Measurements from ENCODE around the gene PLGLB1.
"Not testable (repeated sequence)": the region's sequence is repeated elsewhere in the genome, so short reads cannot be mapped to it uniquely, and the experiment has no call there.

DNA sequence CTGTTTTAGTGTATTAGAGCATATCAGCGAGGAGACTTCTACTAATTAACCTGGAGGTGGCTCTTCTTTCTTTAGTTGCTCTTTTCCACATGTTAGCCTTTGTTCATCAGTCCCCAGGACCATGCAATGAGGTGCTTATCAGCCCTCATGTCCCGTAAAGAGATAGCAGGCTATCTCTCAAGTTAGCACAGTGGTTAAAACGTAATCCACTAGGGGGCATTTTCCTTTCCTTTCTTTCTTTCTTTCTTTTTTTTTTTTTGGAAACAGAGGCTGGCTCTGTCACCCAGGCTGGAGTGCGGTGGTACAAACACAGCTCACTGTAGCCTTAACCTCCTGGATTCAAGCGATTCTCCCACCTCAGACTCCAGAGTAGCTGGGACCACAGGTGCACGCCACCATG, 4.3 kb upstream of the PLGLB1 start:
- TF ChIP-seq, protein P1, sequence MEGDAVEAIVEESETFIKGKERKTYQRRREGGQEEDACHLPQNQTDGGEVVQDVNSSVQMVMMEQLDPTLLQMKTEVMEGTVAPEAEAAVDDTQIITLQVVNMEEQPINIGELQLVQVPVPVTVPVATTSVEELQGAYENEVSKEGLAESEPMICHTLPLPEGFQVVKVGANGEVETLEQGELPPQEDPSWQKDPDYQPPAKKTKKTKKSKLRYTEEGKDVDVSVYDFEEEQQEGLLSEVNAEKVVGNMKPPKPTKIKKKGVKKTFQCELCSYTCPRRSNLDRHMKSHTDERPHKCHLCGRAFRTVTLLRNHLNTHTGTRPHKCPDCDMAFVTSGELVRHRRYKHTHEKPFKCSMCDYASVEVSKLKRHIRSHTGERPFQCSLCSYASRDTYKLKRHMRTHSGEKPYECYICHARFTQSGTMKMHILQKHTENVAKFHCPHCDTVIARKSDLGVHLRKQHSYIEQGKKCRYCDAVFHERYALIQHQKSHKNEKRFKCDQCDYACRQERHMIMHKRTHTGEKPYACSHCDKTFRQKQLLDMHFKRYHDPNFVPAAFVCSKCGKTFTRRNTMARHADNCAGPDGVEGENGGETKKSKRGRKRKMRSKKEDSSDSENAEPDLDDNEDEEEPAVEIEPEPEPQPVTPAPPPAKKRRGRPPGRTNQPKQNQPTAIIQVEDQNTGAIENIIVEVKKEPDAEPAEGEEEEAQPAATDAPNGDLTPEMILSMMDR (IDR thresholded peaks at IDR 0.05), result not testable (repeated sequence)
- TF ChIP-seq POLR2A (IDR thresholded peaks at IDR 0.05), result not testable (repeated sequence)

Data from esophagus squamous epithelium (tissue), 4 donors.